Uterus (tissue), 4 donors: ENCODE data around the gene ECPAS. TPM values are rescaled to one million over a fixed set of nuclear protein-coding genes. Genes with fewer than 3 reads are reported as not detected.
"Not testable (repeated sequence)": the region's sequence is repeated elsewhere in the genome, so short reads cannot be mapped to it uniquely, and the experiment has no call there.

Experiments
- DNase-seq, 2 donors: peaks; one replicate each; pipeline ENCODE4 v3.0.0-alpha.2; 2019 to 2020
- H3K27ac ChIP-seq, 2 donors: fragments of 200-600 bp; sonication (generic); 1 replicate in 1 of 2; 2 replicates in 1 of 2; pipeline ENCODE4 v1.5.1; 2016 to 2018
- H3K27me3 ChIP-seq, 2 donors: fragments of 200-600 bp; sonication (generic); one replicate each; pipeline ENCODE4 v1.5.1; 2018 to 2019; ENCODE audit warnings: control low read depth in 1 of 2
- H3K36me3 ChIP-seq, 2 donors: fragments of 200-600 bp; sonication (generic); one replicate each; pipeline ENCODE4 v1.5.1; 2019; ENCODE audit warnings: control low read depth in 1 of 2
- H3K4me1 ChIP-seq, 2 donors: fragments of 200-600 bp; sonication (generic); one replicate each; pipeline ENCODE4 v1.5.1; 2018 to 2019; ENCODE audit warnings: control low read depth in 1 of 2
- H3K4me3 ChIP-seq, 2 donors: fragments of 200-600 bp; sonication (generic); 1 replicate in 1 of 2; 2 replicates in 1 of 2; pipeline ENCODE4 v1.5.1; 2018 to 2019; ENCODE audit warnings: mild to moderate bottlenecking in 1 of 2
- H3K9me3 ChIP-seq, 2 donors: fragments of 200-600 bp; sonication (generic); one replicate each; pipeline ENCODE4 v1.5.1; 2019; ENCODE audit warnings: control low read depth in 1 of 2
- CTCF ChIP-seq, 4 experiments: fragments of 200-600 bp in 2 of 4; fragments of 450-650 bp in 2 of 4; sonication (generic) in 2 of 4; IDR thresholded peaks; one replicate each; pipeline ENCODE4 v1.5.1; 2016 to 2019; ENCODE audit warnings: antibody characterized with exemption in 4 of 4, mild to moderate bottlenecking in 2 of 4, moderate library complexity in 1 of 4
- POLR2A ChIP-seq, 2 donors: fragments of 450-650 bp; IDR thresholded peaks; one replicate each; pipeline ENCODE4 v1.6.1; 2016; ENCODE audit warnings: antibody characterized with exemption in 2 of 2, mild to moderate bottlenecking in 1 of 2, moderate library complexity in 1 of 2
- intact Hi-C: fragments of 100-400 bp; cut with DNase I; formaldehyde crosslinking; loops from one replicate; pipeline ENCODE4 v1.15.1; 2023; ENCODE audit warnings: low total_unique reads
- total RNA-seq, 4 donors: library from RNA; depleted of rRNA in 3 of 4; stranded (reverse); fragments of >200 nt in 3 of 4; gene quantifications; one replicate each; pipeline versions ENCODE4 v1.1.0 to v1.2.4, GENCODE V29; 2014 to 2023
- donor health status: DM: yes; HTN: yes; CAD: no.

The ECPAS gene
- total RNA-seq, 4 donors from 2014 or later, result 56.1 to 115 (median 84.4) TPM

GRCh38 chr9:111350556-111350955 is 133.6 kb downstream of the ECPAS start:
- H3K4me1 ChIP-seq, result no peaks in the 10 kb centered on the region
- DNase-seq, result no peak
- intact Hi-C loops, result no loop called here
- H3K36me3 ChIP-seq, result no peaks in the 10 kb centered on the region
- no peaks in the 10 kb centered on the region for H3K27me3 ChIP-seq
- TF ChIP-seq CTCF (IDR thresholded peaks at IDR 0.05) (no peak), POLR2A (IDR thresholded peaks at IDR 0.05) (no peak)
- no peak overlapping the region for H3K27ac ChIP-seq
- H3K9me3 ChIP-seq, result no peaks in the 10 kb centered on the region
- H3K4me3 ChIP-seq, result no peak overlapping the region

GRCh38 chr9:111349766-111350165 is 134.4 kb downstream of the ECPAS start:
- Histone ChIP-seq H3K27me3 (no peaks in the 10 kb centered on the region), H3K4me1 (no peaks in the 10 kb centered on the region), H3K27ac (no peak overlapping the region), H3K4me3 (no peak overlapping the region), H3K36me3 (no peaks in the 10 kb centered on the region), H3K9me3 (no peaks in the 10 kb centered on the region)
- no peak for DNase-seq
- intact Hi-C loops, result no loop called here
- TF ChIP-seq CTCF (IDR thresholded peaks at IDR 0.05) (no peak), POLR2A (IDR thresholded peaks at IDR 0.05) (no peak)

- TF ChIP-seq POLR2A (IDR thresholded peaks at IDR 0.05) (no peak), CTCF (IDR thresholded peaks at IDR 0.05) (no peak)
- H3K9me3 ChIP-seq, result no peaks in the 10 kb centered on the region
- no peaks in the 10 kb centered on the region for H3K27me3 ChIP-seq
- no peaks in the 10 kb centered on the region for H3K4me1 ChIP-seq
- H3K4me3 ChIP-seq, result no peak overlapping the region
- no peak for DNase-seq
- no peaks in the 10 kb centered on the region for H3K36me3 ChIP-seq
- H3K27ac ChIP-seq, result no peak overlapping the region
- intact Hi-C loops, result no loop called here
Measured at GRCh38 chr9:111348821-111349271, 135.3 kb downstream of the ECPAS start.

- H3K27ac ChIP-seq, H3K4me1 ChIP-seq, H3K27me3 ChIP-seq, intact Hi-C loops, DNase-seq, H3K9me3 ChIP-seq, H3K4me3 ChIP-seq, H3K36me3 ChIP-seq: not testable (repeated sequence)
Measured at GRCh38 chr9:111334318-111334863, 149.8 kb downstream of the ECPAS start.

- Histone ChIP-seq H3K4me3 (no peak within 1 kb of the TSS), H3K4me1 (no peaks in the 10 kb centered on the region), H3K9me3 (no peaks in the 10 kb centered on the region), H3K27me3 (no peaks in the 10 kb centered on the region), H3K27ac (no peak within 1 kb of the TSS), H3K36me3 (no peaks in the 10 kb centered on the region)
- no peak for DNase-seq
- TF ChIP-seq CTCF (IDR thresholded peaks at IDR 0.05) (no peak), POLR2A (IDR thresholded peaks at IDR 0.05) (no peak)
- intact Hi-C loops, result no loop called here
Measured at GRCh38 chr9:111330124-111330523, 154.1 kb downstream of the ECPAS start, which contains the start of gene OR2K2. Gene OR2K2, minus strand, starts transcription at chr9:111330224. Its CDS starts 1,791 bp downstream, at chr9:111328433.

- no peaks in the 10 kb centered on the region for H3K36me3 ChIP-seq
- H3K9me3 ChIP-seq, result no peaks in the 10 kb centered on the region
- no peak overlapping the region for H3K4me3 ChIP-seq
- no peaks in the 10 kb centered on the region for H3K27me3 ChIP-seq
- DNase-seq, result no peak
- TF ChIP-seq CTCF (IDR thresholded peaks at IDR 0.05) (no peak), POLR2A (IDR thresholded peaks at IDR 0.05) (no peak)
- intact Hi-C loops, result no loop called here
- no peaks in the 10 kb centered on the region for H3K4me1 ChIP-seq
- H3K27ac ChIP-seq, result no peak overlapping the region
Measured at GRCh38 chr9:111320631-111321030, 163.6 kb downstream of the ECPAS start.
